Suprapubic skin (tissue), 4 donors: ENCODE data around the gene LRFN4. TPM values are rescaled to one million over a fixed set of nuclear protein-coding genes. Genes with fewer than 3 reads are reported as not detected.

Experiments used
- DNase-seq, 2 donors: peaks; one replicate each; pipeline ENCODE4 v3.0.0-alpha.2; 2019; ENCODE audit warnings: low spot score in 2 of 2
- H3K27ac ChIP-seq: fragments of 200-600 bp; sonication (generic); one replicate; pipeline ENCODE4 v1.5.1; 2019
- H3K27me3 ChIP-seq: fragments of 200-600 bp; sonication (generic); one replicate; pipeline ENCODE4 v1.5.1; 2019
- H3K36me3 ChIP-seq: fragments of 200-600 bp; sonication (generic); one replicate; pipeline ENCODE4 v1.5.1; 2019
- H3K4me1 ChIP-seq: fragments of 200-600 bp; sonication (generic); one replicate; pipeline ENCODE4 v1.5.1; 2019
- H3K4me3 ChIP-seq: fragments of 200-600 bp; sonication (generic); one replicate; pipeline ENCODE4 v1.5.1; 2019; ENCODE audit warnings: mild to moderate bottlenecking
- H3K9me3 ChIP-seq: fragments of 200-600 bp; sonication (generic); one replicate; pipeline ENCODE4 v1.5.1; 2019
- EP300 ChIP-seq: sonication (generic); formaldehyde crosslinking; IDR thresholded peaks from one replicate; pipeline ENCODE4 v1.6.1; 2017; ENCODE audit warnings: antibody characterized with exemption
- POLR2A ChIP-seq, 2 donors: fragments of 450-650 bp; IDR thresholded peaks; one replicate each; pipeline ENCODE4 v1.6.1; 2017; ENCODE audit warnings: antibody characterized with exemption in 2 of 2, mild to moderate bottlenecking in 2 of 2, moderate library complexity in 2 of 2
- POLR2AphosphoS5 ChIP-seq, 3 donors: sonication (generic); formaldehyde crosslinking; IDR thresholded peaks; one replicate each; pipeline ENCODE4 v1.6.1; 2017; ENCODE audit warnings: antibody characterized with exemption in 3 of 3
- WGBS: methylation state at CpG from one replicate; pipeline ENCODE4 v1.1.5; 2018; 5-methylcytosine and 5-hydroxymethylcytosine counted together
- total RNA-seq, 4 donors: library from RNA; depleted of rRNA; stranded (reverse); fragments of >200 nt; gene quantifications; one replicate each; pipeline ENCODE4 v1.1.0, GENCODE V29; 2016
- TF ChIP-seq, protein P1 (sequence below), 2 donors: fragments of 200-600 bp in 1 of 2; fragments of 450-650 bp in 1 of 2; sonication (generic) in 1 of 2; IDR thresholded peaks; one replicate each; pipeline ENCODE4 v1.5.1; 2016 to 2019; ENCODE audit warnings: antibody characterized with exemption in 2 of 2, mild to moderate bottlenecking in 1 of 2, moderate library complexity in 1 of 2

The LRFN4 gene
- 1 to 10 TPM; 6.0 to 8.5 (median 8.3) TPM for total RNA-seq

DNA sequence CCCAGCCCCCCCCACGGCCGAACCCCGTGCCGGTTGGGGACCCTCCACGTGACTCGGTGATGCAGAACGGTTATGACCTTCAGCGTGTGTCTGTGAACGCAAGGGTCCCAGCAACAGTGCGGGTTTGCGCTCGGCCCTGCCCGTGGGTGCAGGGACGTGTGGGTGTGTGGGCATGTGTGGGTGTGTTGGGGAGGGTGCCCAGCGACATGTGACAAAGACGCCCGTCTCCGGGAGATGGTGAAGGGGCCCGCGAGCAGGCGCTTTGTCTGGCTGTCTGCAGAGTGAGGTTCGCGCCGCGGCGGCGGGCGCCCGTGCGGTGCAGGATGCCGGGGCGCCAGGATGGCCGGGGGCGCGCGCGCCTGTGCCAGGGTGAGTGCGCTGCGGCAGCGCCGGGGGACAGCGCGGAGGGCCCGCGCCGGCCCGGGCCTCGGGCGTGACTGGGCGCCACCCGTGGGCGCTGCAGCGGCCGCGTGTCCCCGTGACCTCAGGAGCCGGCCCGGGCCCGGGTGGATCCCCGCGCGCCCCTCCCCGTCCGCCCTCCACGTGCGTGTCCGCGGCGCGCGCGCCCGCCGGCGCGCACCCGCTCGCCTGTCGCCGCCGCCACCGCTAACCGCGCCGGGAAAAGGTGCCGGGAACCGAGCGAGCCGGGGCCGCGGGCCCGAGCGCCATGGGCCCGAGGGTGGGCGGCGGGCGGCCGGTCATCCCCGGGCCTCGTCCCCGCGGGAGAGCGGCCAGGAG lies at the start of gene LRFN4:
TSS of gene LRFN4 (plus strand) at position 569 of the 738 bp plus-strand sequence. CDS start 681 bp downstream, outside the sequence.
- no peaks in the 10 kb centered on the region for H3K27me3 ChIP-seq
- H3K4me1 ChIP-seq = peaks cover 32% of the 10 kb centered on the region
- peak within 1 kb of the TSS; percentile 91 for H3K27ac ChIP-seq
- DNase-seq = no peak
- peaks cover 18% of the 10 kb centered on the region for H3K36me3 ChIP-seq
- H3K4me3 ChIP-seq = peak within 1 kb of the TSS; percentile 77
- no peaks in the 10 kb centered on the region for H3K9me3 ChIP-seq
- TF ChIP-seq POLR2AphosphoS5 (IDR thresholded peaks at IDR 0.05) (peak in 1 of 3 donors; percentile 35), EP300 (no peak)
- WGBS = 0% methylated on average over 9 of the region's 103 CpGs

DNA sequence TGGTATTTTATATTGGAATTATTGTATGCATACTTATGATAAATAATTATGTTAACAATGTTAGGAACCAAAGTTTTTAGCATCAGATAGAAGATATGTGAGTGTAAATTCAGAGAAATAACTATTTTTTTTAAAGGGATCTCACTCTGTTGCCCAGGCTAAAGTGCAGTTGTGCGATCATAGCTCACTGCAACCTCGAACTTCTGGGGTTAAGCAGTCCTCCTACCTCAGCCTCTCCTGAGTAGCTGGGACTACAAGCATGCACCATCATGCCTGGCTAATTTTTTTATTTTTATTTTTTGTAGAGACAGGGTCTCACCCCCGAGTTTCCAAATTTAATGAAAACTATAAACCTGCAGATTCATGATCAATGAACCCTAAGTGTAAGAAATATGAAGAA lies 47.3 kb upstream of the LRFN4 start:
- TF ChIP-seq EP300 (no peak), POLR2A (IDR thresholded peaks at IDR 0.05) (no peak), POLR2AphosphoS5 (IDR thresholded peaks at IDR 0.05) (no peak)
- TF ChIP-seq, protein P1, sequence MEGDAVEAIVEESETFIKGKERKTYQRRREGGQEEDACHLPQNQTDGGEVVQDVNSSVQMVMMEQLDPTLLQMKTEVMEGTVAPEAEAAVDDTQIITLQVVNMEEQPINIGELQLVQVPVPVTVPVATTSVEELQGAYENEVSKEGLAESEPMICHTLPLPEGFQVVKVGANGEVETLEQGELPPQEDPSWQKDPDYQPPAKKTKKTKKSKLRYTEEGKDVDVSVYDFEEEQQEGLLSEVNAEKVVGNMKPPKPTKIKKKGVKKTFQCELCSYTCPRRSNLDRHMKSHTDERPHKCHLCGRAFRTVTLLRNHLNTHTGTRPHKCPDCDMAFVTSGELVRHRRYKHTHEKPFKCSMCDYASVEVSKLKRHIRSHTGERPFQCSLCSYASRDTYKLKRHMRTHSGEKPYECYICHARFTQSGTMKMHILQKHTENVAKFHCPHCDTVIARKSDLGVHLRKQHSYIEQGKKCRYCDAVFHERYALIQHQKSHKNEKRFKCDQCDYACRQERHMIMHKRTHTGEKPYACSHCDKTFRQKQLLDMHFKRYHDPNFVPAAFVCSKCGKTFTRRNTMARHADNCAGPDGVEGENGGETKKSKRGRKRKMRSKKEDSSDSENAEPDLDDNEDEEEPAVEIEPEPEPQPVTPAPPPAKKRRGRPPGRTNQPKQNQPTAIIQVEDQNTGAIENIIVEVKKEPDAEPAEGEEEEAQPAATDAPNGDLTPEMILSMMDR (IDR thresholded peaks at IDR 0.05) = no peak
- H3K27me3 ChIP-seq = no peaks in the 10 kb centered on the region
- DNase-seq = no peak
- WGBS = 94% methylated on average over 3 of the region's 3 CpGs
- no peaks in the 10 kb centered on the region for H3K9me3 ChIP-seq
- no peaks in the 10 kb centered on the region for H3K4me1 ChIP-seq
- peaks cover 22% of the 10 kb centered on the region for H3K36me3 ChIP-seq
- H3K4me3 ChIP-seq = no peak overlapping the region
- no peak overlapping the region for H3K27ac ChIP-seq

DNA sequence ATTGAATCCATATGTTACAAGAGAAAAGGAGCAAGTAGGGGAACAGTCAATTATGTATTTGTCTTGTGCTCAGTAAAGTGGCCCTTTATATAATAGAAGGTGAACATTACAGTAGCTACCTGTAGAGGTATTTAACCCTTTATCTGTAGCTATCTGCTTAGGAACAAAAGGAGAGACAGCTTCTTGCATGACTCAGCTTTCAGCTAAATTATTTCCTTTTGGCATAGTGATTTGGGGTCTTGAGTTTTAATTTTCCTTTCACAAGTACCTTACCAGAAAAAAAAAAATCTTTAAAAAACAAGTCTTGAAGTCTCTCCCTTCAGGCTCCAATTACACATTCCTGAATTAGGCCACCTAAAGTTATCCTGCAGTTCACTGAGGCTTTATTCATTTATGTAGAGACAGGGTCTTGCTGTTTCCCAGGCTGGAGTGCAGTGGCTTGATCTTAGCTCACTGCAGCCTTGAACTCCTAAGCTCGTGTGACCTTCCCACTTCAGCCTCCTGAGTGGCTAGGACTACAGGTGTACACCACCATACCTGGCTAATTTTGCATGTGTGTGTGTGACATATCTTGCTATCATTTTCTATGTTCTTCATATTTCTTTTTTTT lies 46.2 kb upstream of the LRFN4 start:
- TF ChIP-seq POLR2AphosphoS5 (IDR thresholded peaks at IDR 0.05) = no peak
- TF ChIP-seq EP300 = no peak
- no peak for TF ChIP-seq POLR2A (IDR thresholded peaks at IDR 0.05)
- TF ChIP-seq, protein P1 (IDR thresholded peaks at IDR 0.05) = no peak
- peaks cover 11% of the 10 kb centered on the region for H3K36me3 ChIP-seq
- no peaks in the 10 kb centered on the region for H3K4me1 ChIP-seq

DNA sequence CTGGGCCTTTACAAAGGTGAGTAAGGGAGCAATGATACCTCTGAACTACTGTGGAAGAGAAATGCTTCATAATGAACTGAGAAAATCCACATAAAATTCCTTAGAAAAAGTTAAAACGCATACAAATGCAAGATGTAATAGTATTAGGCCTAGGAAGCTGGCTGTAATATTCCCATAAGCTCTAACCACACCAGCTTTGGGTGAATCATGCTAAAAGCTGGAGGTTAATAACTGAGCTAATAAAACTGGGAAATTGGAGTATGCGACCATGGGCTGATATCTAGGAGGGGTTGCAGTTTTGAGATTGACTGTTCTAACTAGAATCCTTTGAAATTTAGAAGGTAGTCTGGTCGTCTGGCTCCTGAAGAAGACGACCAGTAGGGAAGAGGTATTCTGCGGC lies 42.2 kb upstream of the LRFN4 start:
- TF ChIP-seq, protein P1 (IDR thresholded peaks at IDR 0.05) = no peak
- TF ChIP-seq POLR2A (IDR thresholded peaks at IDR 0.05) (no peak), EP300 (no peak), POLR2AphosphoS5 (IDR thresholded peaks at IDR 0.05) (no peak)
- Histone ChIP-seq H3K27ac (no peak overlapping the region), H3K4me3 (no peak overlapping the region), H3K4me1 (no peaks in the 10 kb centered on the region), H3K9me3 (no peaks in the 10 kb centered on the region), H3K27me3 (no peaks in the 10 kb centered on the region), H3K36me3 (peaks cover 13% of the 10 kb centered on the region)
- whole genome bisulfite sequencing = 91% methylated on average over 5 of the region's 5 CpGs
- DNase-seq = no peak

More for the DNA sequence above, 46.2 kb upstream of the LRFN4 start:
- Histone ChIP-seq H3K27me3 (no peaks in the 10 kb centered on the region), H3K4me3 (no peak overlapping the region), H3K9me3 (no peaks in the 10 kb centered on the region), H3K27ac (no peak overlapping the region)
- DNase-seq = no peak
- WGBS = 96% methylated on average over 1 of the region's 1 CpG

DNA sequence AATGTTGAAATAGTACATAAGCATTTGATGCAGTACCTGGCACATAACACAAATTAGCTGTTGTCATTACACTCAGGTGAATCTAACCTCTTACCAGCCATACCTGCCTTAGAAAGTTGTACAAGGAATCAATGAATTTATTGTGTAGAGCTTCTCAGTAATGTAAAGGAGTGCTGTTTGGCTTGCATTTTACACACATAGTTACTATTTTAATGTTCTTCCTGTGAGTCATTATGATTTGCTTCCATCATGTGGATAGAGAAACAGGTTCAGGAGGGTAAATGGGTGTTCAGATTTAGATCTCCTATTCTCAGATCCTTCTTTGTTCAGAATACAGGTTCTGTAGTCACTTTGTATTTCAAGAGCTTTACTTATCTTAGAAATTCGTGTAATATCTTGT lies 41.2 kb upstream of the LRFN4 start:
- Histone ChIP-seq H3K36me3 (peaks cover 13% of the 10 kb centered on the region), H3K27me3 (no peaks in the 10 kb centered on the region), H3K4me1 (no peaks in the 10 kb centered on the region), H3K27ac (no peak overlapping the region), H3K4me3 (no peak overlapping the region), H3K9me3 (no peaks in the 10 kb centered on the region)
- no peak for DNase-seq
- TF ChIP-seq EP300 (no peak), POLR2A (IDR thresholded peaks at IDR 0.05) (no peak), POLR2AphosphoS5 (IDR thresholded peaks at IDR 0.05) (no peak)
- TF ChIP-seq, protein P1 (IDR thresholded peaks at IDR 0.05) = no peak
- WGBS = 47% methylated on average over 1 of the region's 1 CpG
